Caco-2 (cell line): ENCODE results near the gene MACROD2. TPM values are rescaled to one million over a fixed set of nuclear protein-coding genes. Genes with fewer than 3 reads are reported as not detected.

Experiments used
- BruUV-seq: library from RNA; stranded (reverse); fragments of 400-500 nt; replicated peaks from 2 replicates; lab custom pipeline; 2021; lab: Mats Ljungman, UMichigan
- CTCF ChIA-PET: fragments of 300-600 bp; sonication (Branson Sonifier 250); formaldehyde crosslinking; loops from one replicate; lab custom pipeline; 2022; ENCODE audit warnings: antibody characterized with exemption; lab: Charles Lee
- POLR2A ChIA-PET: fragments of 300-600 bp; sonication (Branson Sonifier 250); formaldehyde crosslinking; loops from one replicate; lab custom pipeline; 2022; ENCODE audit warnings: antibody characterized with exemption; lab: Charles Lee
- DNase-seq, 2 experiments: peaks; one replicate each; pipeline versions ENCODE4 v3.0.0 to v3.0.0-alpha.2; 2020 to 2022
- H3K27me3 ChIP-seq: replicated peaks from 2 replicates; pipeline ENCODE4 v1.6.0; 2011; ENCODE audit warnings: low read length; ENCODE audit not compliant: control insufficient read depth, insufficient read depth
- H3K36me3 ChIP-seq: 2 replicates; pipeline ENCODE4 v1.5.1; 2011; ENCODE audit warnings: low read length; ENCODE audit not compliant: control insufficient read depth, insufficient read depth
- H3K4me1 ChIP-seq: fragments of 250-450 bp; sonication (Bioruptor Pico); 2 replicates; pipeline ENCODE4 v1.5.1; 2020; ENCODE audit warnings: mild to moderate bottlenecking
- H3K4me3 ChIP-seq: 2 replicates; pipeline ENCODE4 v1.5.1; 2011; ENCODE audit warnings: low read depth, mild to moderate bottlenecking, control low read depth, low read length
- H3K9me3 ChIP-seq: fragments of 250-450 bp; sonication (Bioruptor Pico); 2 replicates; pipeline ENCODE4 v1.5.1; 2020; ENCODE audit warnings: mild to moderate bottlenecking, moderate library complexity
- H3K27ac Mint-ChIP-seq: one replicate; pipeline ENCODE4 v1.8.0; 2022; ENCODE audit warnings: mixed read lengths; ENCODE audit not compliant: unreplicated experiment
- H3K27me3 Mint-ChIP-seq: one replicate; pipeline ENCODE4 v1.8.0; 2022; ENCODE audit warnings: mixed read lengths; ENCODE audit not compliant: insufficient read depth, unreplicated experiment
- H3K36me3 Mint-ChIP-seq: one replicate; pipeline ENCODE4 v1.8.0; 2022; ENCODE audit warnings: mild to moderate bottlenecking, mixed read lengths; ENCODE audit not compliant: insufficient read depth, unreplicated experiment
- H3K4me1 Mint-ChIP-seq: one replicate; pipeline ENCODE4 v1.8.0; 2022; ENCODE audit warnings: low read depth, mixed read lengths; ENCODE audit not compliant: unreplicated experiment
- H3K4me3 Mint-ChIP-seq: one replicate; pipeline ENCODE4 v1.8.0; 2022; ENCODE audit warnings: mild to moderate bottlenecking, moderate library complexity, mixed read lengths; ENCODE audit not compliant: unreplicated experiment
- H3K9me3 Mint-ChIP-seq: one replicate; pipeline ENCODE4 v1.8.0; 2022; ENCODE audit warnings: mixed read lengths; ENCODE audit not compliant: unreplicated experiment
- intact Hi-C: fragments of 100-400 bp; cut with micrococcal nuclease; formaldehyde crosslinking; loops from one replicate; pipeline ENCODE4 v1.10.0; 2022; ENCODE audit not compliant: unreplicated experiment
- total RNA-seq: library from RNA; stranded (reverse); gene quantifications from 2 replicates; pipeline ENCODE4 v1.2.3, GENCODE V29; 2022
- TF ChIP-seq, protein P1 (sequence below), 2 experiments: fragments of 200-600 bp in 1 of 2; IDR thresholded peaks; 1 replicate in 1 of 2; 2 replicates in 1 of 2; pipeline versions ENCODE4 v1.5.1 to v1.8.0; 2011 to 2022; ENCODE audit warnings: antibody characterized with exemption in 1 of 2, control low read depth in 1 of 2, inconsistent platforms in 1 of 2, low read depth in 1 of 2, low read length in 1 of 2, mild to moderate bottlenecking in 1 of 2, moderate library complexity in 1 of 2; ENCODE audit not compliant: insufficient read depth in 1 of 2, severe bottlenecking in 1 of 2, unreplicated experiment in 1 of 2

MACROD2 gene
- total RNA-seq, 1 experiment from 2014 or later: 6.4 TPM

DNA sequence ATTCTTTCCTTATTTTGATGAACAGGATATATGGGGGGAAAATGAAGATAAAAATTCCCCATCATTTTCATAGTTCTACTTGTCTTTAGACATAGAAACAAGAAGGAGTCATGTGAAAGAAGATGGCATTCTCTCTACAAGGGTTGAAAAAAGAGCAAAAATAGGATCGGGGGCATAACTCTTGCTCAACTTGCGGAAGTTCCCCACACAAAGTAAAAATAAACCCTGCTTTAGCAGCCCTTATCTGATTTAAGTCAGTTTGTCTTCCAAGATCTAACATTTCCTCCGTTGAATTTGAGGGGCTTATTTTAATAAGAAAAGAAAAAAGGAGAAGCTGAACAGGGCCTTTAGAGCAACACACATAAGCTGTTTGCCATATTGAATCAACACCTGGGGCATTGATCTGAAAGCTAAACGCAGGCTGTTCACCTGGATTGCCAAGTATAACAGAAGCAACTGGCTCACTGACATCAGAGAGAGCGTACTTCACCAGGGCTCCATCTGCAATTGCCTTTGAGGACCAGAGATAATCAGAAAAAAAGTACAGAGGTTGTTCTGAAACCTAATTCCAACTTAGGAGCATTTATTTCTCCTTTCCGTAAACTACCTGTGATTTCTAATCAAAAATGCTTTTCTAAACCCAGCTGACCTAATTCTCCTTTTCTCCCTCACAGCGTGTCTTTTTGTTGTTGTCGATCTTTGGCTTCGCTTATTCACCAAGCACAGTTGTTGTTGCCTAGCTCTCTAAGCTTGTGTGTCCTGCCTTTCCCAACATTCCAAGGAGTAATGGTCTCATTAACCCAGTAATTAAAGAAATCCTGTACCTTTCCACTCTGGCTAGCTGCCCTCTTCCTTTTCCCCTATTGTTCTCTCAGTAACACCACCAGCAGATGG is 2010.0 kb downstream of the MACROD2 start:
- Mint-ChIP-seq H3K27me3 (no peaks in the 10 kb centered on the region), H3K36me3 (no peaks in the 10 kb centered on the region), H3K27ac (no peak overlapping the region), H3K9me3 (no peaks in the 10 kb centered on the region), H3K4me3 (no peak overlapping the region), H3K4me1 (peaks cover 7% of the 10 kb centered on the region)
- ChIA-PET CTCF (interaction anchor here (0.6 kb wide), 1 partner anchor 127 kb away, joined by 3 read pairs; no protein-coding TSS in a partner anchor), POLR2A (no interaction called here)
- Histone ChIP-seq H3K9me3 (no peaks in the 10 kb centered on the region), H3K4me3 (no peak overlapping the region), H3K36me3 (no peaks in the 10 kb centered on the region), H3K27me3 (no peaks in the 10 kb centered on the region), H3K4me1 (no peaks in the 10 kb centered on the region)
- TF ChIP-seq, protein P1, sequence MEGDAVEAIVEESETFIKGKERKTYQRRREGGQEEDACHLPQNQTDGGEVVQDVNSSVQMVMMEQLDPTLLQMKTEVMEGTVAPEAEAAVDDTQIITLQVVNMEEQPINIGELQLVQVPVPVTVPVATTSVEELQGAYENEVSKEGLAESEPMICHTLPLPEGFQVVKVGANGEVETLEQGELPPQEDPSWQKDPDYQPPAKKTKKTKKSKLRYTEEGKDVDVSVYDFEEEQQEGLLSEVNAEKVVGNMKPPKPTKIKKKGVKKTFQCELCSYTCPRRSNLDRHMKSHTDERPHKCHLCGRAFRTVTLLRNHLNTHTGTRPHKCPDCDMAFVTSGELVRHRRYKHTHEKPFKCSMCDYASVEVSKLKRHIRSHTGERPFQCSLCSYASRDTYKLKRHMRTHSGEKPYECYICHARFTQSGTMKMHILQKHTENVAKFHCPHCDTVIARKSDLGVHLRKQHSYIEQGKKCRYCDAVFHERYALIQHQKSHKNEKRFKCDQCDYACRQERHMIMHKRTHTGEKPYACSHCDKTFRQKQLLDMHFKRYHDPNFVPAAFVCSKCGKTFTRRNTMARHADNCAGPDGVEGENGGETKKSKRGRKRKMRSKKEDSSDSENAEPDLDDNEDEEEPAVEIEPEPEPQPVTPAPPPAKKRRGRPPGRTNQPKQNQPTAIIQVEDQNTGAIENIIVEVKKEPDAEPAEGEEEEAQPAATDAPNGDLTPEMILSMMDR (IDR thresholded peaks at IDR 0.05; ENCODE audit: insufficient read depth in 1 of 2, low read depth in 1 of 2, low read length in 1 of 2, severe bottlenecking in 1 of 2, unreplicated experiment in 1 of 2): no peak
- intact Hi-C loops: no loop called here
- no TSS peak for BruUV-seq
- DNase-seq: no peak

DNA sequence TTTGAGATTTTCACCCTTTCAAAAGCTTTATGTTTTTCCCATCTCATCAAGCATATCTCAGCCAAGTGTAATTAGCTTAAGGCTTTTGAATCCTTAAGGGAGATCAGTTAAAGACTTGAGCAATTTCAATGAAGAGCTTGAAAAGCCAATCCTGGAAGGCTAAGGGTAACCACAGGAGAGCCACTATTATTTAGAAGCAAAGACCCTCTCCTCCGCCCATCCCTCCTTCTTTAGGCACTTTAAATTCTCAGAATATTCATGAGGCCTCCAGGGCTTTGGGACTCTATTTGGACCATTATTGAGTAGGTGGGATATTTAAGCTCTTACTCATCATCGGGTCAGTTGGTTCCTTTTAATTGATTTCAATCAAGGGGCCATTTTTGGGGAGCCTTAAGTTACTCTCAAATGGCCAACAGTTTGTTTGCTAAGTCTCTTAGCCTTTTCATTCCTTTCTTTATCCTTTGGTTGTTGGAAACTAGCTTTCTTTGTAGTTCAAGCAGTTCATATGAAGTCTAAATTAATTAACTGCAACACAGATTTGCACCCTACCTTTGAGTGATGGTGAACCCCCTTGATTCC is 2010.7 kb downstream of the MACROD2 start:
- no peaks in the 10 kb centered on the region for H3K9me3 ChIP-seq
- Mint-ChIP-seq H3K27ac (no peak overlapping the region), H3K36me3 (no peaks in the 10 kb centered on the region), H3K9me3 (no peaks in the 10 kb centered on the region), H3K4me3 (no peak overlapping the region), H3K27me3 (no peaks in the 10 kb centered on the region), H3K4me1 (peaks cover 7% of the 10 kb centered on the region)
- no peaks in the 10 kb centered on the region for H3K36me3 ChIP-seq
- H3K4me3 ChIP-seq: no peak overlapping the region
- intact Hi-C loops: no loop called here
- H3K4me1 ChIP-seq: no peaks in the 10 kb centered on the region
- CTCF ChIA-PET: no interaction called here
- POLR2A ChIA-PET: no interaction called here
- TF ChIP-seq, protein P1 (IDR thresholded peaks at IDR 0.05; ENCODE audit: insufficient read depth in 1 of 2, low read depth in 1 of 2, low read length in 1 of 2, severe bottlenecking in 1 of 2, unreplicated experiment in 1 of 2): no peak
- no TSS peak for BruUV-seq
- H3K27me3 ChIP-seq: no peaks in the 10 kb centered on the region
- DNase-seq: no peak

DNA sequence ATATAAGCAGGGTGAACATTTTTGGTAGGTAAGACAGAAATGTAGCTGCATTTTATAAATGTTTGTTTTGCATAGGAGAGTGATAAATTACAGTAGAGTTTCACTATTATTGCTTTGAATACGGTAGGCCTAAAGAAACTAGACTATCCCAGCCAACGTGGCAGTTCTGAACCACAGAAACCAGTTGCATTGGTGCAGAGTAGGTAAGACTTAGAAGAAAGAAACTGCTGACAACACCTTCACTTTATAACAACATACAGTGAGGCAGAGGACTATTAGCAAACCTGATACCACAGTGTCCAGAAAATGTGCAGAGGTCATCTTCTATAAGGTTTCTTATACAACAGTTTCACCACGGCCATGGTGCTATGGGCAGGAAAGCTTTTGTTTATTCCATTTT is 2011.8 kb downstream of the MACROD2 start:
- Histone ChIP-seq H3K36me3 (no peaks in the 10 kb centered on the region), H3K27me3 (no peaks in the 10 kb centered on the region), H3K4me3 (no peak overlapping the region), H3K9me3 (no peaks in the 10 kb centered on the region), H3K4me1 (no peaks in the 10 kb centered on the region)
- no peaks in the 10 kb centered on the region for H3K27me3 Mint-ChIP-seq
- no peak overlapping the region for H3K27ac Mint-ChIP-seq
- POLR2A ChIA-PET: no interaction called here
- H3K4me1 Mint-ChIP-seq: peaks cover 7% of the 10 kb centered on the region
- CTCF ChIA-PET: no interaction called here
- H3K36me3 Mint-ChIP-seq: no peaks in the 10 kb centered on the region
- no peak overlapping the region for H3K4me3 Mint-ChIP-seq
- intact Hi-C loops: no loop called here
- TF ChIP-seq, protein P1 (IDR thresholded peaks at IDR 0.05; ENCODE audit: insufficient read depth in 1 of 2, low read depth in 1 of 2, low read length in 1 of 2, severe bottlenecking in 1 of 2, unreplicated experiment in 1 of 2): no peak
- no peaks in the 10 kb centered on the region for H3K9me3 Mint-ChIP-seq
- BruUV-seq: no TSS peak
- no peak for DNase-seq
